Daoy (cell line): ENCODE measurements around the gene CDADC1. TPM values are rescaled to one million over a fixed set of nuclear protein-coding genes. Genes with fewer than 3 reads are reported as not detected.
A peak's percentile ranks its signal among the peaks of the same experiment; 100 is the strongest.
"Not testable (repeated sequence)": the region's sequence is repeated elsewhere in the genome, so short reads cannot be mapped to it uniquely, and the experiment has no call there.

ENCODE experiments used
- DNase-seq: peaks from one replicate; pipeline ENCODE4 v3.0.0-alpha.2; 2015; ENCODE audit warnings: low read depth
- total RNA-seq: library from RNA; depleted of rRNA; stranded (reverse); fragments of >200 nt; shearing (Covaris generic); gene quantifications from 2 replicates; pipeline ENCODE4 v1.2.3, GENCODE V29; 2014; rRNA removed

CDADC1 gene
- total RNA-seq, 1 experiment from 2014 or later, result 0.80 TPM

DNA sequence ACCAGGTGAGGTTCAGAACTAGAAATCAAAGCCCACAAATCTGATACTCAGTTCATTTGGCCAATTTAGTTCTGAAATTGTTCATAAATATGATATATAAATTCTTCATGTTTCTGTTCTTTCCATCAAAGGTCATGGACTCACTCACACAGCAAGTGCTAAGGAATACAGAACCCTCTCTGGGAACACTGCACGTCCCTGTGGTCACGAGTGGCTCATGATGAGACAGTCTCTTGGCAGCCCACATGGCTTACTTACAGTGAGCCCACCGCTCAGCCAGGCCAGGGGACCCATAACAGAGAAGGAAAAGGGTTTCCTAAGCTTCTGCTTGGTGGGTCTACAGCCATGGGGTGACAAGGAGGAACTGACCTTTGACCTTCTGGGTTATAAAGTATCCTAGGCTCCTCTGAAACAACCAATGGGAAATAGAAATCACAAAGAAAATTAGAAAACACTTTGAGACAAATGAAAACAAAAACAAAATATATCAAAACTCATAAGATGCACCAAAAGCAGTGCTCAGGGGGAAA lies 67.4 kb downstream of the CDADC1 start:
- DNase-seq, result peak; percentile 34

DNA sequence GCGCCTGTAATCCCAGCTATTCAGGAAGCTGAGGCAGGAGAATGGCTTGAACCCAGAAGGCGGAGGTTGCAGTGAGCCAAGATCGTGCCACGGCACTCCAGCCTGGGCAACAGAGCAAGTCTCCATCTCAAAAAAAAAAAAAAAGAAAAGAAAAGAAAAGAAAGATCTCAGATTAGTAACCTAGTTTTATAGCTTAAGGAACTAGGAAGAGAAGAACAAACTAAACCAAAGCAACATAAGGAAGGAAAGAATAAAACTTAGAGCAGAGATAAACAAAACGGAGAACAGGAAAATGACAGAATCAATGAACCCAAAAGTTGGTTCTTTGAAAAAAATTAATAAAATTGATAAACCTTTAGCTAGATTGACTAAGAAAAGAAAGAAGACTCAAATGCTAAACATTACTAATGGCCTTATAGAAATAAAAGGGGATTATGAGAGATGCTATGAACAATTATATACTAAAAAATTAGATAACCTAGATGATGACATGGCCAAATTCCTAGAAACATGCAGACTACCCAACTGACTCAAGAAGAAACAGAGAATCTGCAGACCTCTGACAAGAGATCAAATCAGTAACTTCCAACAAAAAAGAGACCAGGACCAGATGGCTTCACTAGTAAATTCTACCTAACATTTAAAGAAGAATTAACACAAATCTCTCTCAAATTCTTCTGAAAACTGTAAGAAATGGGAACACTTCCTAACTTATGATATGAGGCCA lies 68.2 kb downstream of the CDADC1 start:
- DNase-seq, result no peak

DNA sequence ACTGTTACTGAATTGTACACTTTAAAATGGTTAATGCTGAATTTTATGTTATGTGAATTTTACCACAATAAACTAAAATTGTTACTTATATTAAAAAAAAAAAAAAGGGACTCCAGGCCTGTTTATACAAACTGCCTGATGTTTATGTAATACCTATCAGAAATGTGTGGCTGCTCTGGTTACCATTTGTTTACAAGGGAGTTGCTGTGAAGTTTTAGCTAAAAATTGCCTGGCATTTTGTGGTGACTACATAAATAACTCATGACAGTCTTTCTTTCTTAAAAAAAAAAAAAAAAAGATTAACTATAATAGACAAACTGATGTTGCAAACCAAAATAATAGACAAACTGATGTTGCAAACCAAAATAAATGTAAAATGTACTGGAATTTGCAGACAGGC lies 71.8 kb downstream of the CDADC1 start:
- no peak for DNase-seq

DNA sequence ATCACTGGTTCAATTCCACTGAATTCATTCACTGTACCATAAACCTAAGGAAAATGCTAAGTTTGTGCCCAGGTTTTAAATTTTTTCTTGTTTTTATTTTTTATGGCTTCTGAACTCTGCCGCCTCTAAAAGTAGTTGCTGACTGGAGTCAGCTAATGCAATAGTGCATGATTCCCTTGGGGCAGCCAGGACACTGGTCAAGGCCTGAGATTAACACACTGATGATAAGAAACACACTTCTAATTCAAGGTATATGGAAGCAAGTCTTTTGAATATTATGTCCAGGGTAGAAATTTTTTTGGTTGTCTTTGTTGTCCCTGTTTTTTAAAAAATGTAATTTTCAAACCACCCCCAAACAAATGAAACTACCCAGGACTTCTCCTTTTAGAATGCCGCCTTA lies 72.2 kb downstream of the CDADC1 start:
- no peak for DNase-seq

DNA sequence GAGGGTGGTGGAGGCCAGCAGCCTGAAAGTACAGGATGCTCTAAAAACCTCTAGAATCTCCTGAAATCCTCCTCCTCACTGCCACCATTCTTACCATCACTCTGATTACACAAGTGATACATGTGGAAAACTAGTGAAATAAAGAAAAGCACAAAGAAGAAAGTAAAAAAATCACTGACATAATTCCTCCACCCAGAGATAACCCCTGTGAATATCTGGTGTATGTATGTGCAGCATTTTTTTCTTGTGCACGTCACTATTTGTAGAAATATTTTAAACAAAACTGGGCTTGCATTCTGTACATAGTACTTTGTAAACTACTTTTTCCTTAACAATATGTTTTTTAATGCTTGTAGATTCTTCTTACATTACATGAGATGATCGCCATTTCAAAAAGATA lies 73.2 kb downstream of the CDADC1 start:
- no peak for DNase-seq

DNA sequence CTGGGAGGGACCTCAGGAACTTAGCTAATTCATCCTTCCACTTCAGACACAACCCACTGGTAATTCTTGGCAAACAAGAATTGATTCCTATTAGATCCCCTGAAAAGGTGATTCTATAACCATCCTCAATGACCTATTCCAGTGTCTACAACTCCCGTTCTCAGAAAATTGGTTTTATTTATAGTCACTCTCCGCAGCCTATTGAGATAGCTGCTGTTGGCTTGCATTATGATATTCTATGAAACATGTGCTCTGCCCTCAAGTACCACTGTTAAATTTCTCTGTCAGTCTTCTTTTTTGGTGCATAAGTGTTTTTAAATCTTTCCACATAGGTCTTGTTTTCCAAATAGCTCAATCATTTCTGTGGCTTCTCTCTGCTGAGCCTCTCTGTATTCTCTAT lies 75.0 kb downstream of the CDADC1 start:
- DNase-seq, result no peak

DNA sequence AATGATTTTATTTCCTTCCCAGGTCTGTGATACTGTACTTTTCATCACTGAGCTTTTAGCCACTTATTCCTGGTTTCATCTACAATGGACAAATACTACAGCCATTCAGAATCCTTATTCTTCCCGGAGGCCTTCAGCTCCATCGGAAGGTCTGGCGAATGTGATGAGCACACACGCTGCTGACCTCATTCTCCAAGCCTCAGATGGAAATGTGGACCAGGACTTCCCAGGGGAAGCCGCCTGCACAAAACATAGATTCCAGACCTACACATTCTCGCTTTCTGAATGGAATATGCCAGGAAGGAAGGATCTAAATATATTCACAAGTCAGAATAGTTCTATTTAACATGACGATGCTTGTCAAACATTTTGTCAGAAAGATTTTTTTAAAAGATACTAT lies 75.6 kb downstream of the CDADC1 start:
- DNase-seq, result no peak

DNA sequence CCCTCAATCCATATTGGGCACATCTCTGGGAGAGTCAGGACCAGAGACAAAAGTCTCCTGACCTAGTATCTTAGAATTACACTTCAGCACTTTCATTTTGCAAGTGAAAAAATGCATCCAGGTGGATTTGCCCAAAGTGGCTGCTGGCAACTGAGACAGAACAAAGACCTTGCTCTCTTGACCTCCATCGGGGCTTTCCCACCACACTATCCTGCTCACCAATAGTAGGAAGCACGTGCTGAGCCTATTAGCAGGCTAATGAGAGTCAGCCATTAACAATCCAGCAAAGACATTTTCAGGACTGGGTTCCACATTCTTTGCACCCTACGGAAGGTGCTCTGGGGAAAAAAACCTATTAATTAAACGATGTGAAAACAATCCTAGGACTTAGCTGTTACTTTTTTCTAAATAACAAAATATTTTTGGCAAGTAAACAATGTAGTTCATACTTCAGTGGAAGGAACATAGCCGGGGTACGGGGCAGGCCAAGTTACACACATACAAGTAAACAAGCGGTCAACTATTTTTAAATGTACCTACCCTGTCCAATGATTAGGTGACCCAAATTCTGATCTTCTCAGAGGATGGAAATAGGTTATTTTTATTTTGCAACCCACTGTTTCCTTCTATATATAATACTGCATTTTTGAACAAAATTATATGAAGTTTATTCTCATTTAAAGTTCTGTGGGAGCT lies 78.6 kb downstream of the CDADC1 start:
- DNase-seq, result no peak

DNA sequence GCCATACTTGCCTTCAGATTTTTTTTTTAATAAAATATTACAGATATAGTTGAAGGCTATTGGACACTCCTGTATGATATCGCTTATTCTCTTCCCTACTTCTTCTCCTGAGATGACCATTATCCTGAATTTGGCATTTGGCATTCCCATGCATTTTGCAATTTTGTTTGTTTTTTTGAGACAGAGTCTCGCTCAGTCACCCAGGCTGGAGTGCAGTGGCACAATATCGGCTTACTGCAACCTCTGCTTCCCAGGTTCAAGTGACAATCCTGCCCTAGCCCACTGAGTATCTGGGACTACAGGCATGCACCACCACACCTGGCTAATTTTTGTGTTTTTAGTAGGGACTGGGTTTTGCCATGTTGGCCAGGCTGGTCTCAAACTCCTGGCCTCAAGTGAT lies 79.4 kb downstream of the CDADC1 start:
- DNase-seq, result not testable (repeated sequence)

DNA sequence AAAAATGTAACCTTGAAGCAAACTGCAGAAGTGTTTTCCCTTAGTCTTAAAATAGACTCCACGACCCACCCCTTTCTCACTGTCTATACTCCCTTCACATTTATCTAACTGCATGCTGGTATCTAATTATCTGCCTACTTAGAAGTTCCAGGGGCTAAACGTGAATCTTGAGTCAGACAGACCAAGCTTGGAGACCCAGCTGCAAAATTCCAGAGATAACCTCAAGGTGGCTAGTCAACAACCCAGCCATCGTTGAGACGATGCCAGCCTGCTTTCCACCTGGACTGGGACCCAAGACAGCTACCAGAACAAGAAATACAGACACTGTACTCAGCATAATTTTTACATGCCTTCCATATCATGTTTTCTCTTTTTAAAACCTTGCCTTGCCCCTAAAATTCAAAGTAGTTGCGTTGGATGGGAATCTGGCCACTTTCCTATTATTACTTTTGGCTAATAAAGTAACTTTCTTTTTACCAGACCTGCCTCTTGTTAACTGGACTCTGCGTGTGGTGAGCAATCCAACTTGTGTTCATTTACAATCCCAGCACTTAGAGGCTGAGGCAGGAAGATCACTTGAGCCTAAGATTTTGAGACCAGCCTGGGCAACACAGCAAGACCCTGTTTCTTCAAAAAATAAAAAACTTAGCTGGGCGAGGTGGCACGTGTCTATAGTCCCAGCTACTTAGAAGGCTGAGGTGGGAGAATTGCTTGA lies 82.3 kb downstream of the CDADC1 start:
- DNase-seq, result no peak

DNA sequence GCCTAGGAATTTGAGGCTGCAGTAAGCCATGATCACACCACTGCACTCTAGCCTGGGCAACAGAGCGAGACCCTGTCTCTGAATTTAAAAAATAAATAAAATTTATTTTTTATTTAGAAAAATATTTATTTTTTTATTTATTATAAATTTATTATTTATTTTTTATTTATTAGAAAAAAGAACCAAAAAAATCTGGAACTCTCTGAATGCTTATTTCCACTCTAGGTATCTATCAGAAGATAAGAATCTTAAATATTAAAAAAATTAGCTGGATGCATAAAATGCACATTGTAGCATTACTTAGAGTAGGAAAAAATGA lies 82.8 kb downstream of the CDADC1 start:
- DNase-seq, result no peak

DNA sequence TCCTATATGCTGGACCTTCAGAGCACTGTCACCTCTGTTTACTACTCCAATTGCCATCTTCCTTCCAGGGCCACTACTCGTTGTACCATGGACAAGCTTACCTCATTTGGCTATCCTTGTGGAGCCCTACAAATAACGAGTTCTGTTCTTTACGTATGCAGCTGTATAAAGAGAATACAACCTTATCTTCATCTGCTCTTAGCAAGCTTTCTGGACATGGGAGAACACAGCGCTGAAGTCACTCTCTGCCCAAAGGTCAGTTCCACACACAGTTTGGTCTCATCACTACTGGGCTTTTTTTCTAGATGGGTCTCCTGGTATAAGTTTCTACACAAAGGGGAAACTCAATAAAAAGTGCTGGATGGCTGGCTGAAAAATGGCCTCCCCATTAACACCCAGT lies 88.9 kb downstream of the CDADC1 start:
- no peak for DNase-seq

DNA sequence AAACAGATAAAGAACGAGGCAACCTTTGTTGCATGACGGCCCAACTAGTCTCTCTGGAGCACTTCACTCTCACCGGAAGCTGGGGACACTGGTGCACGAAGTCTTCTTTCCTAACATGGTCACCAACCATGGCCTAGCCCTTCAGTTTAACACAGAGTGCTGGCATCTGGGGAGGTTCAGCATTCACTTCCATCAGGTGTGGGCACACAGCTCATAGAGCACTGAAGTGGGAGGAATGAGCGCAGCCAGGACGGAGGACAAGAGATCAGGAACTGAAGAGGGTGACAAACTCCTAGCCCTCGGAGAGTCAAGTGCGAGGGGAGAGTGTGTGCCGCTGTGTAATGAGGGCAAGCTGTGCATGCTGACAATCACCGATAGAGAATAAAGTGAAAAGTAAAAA lies 92.4 kb downstream of the CDADC1 start:
- no peak for DNase-seq

DNA sequence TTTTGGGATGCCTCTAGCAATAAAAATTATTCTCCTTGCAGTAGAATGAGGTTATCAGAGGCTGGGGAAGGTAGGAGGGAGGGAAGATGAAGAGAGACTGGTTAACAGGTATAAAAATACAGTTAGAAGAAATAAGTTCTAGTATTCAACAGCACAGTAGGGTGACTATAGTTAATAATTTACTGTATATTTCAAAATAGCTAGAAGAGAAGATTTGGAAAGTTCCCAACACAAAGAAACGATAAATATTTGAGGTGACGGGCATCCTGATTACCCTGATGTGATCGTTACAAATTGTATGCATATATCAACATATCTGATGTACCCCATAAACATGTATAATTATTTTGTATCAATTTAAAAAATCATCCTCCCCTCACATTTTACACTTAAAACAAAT lies 93.8 kb downstream of the CDADC1 start:
- DNase-seq, result no peak

DNA sequence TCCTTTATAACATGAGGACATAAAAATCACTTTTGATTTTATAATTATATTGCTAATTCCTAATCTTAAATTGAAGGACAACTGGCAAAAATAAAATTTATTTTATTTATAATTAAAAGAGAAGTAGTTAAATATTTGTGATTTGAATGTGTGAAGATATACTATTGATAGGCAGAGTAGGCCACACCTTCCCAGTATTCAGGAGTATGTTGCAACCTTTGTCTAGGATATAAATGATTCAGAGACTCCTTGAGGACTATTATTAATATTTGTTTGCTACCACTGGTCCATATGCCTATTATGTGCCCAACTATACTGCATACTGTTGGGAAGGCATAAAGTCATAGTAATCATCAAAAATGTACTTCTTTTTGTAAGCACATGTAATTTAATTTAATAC lies 94.2 kb downstream of the CDADC1 start:
- no peak for DNase-seq

DNA sequence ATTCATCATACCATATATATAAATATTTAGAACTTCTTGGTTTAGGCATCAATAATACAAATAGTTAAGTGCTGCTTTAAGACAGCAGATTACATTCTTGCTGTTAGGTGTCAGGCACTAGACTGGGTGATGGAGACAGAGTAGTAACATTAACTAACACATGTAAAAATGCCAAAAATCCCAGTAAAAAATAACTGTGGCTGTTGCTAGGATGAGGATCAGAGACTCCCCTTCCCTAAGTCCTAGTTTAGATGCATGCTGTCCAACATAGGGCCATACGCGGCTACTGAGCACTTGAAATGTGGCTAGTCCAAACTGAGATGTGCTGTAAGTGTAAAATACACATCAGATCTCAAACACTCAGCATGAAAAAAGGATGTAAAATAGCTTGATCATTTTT lies 94.7 kb downstream of the CDADC1 start:
- DNase-seq, result no peak

Other genes with a start within 250 kb of the CDADC1 start
- not detected in 2 replicates for gene MLNR, start 27.6 kb upstream of the CDADC1 start, total RNA-seq
- 2.2 and 5.1 TPM in 2 replicates for gene CAB39L, start 196.1 kb downstream of the CDADC1 start, total RNA-seq
- gene SETDB2, start 196.3 kb downstream of the CDADC1 start, total RNA-seq, result 3.0 and 5.8 TPM in 2 replicates
- gene PHF11, start 248.0 kb downstream of the CDADC1 start, total RNA-seq, result 1.4 and 4.6 TPM in 2 replicates